CD14-positive monocyte (primary cell): ENCODE results near the gene SDC4. TPM values are rescaled to one million over a fixed set of nuclear protein-coding genes. Genes with fewer than 3 reads are reported as not detected.

ENCODE experiments used
- DNase-seq, 3 donors: peaks; one replicate each; pipeline ENCODE4 v3.0.0-alpha.2; 2011 to 2022
- H2AFZ ChIP-seq: 2 replicates; pipeline ENCODE4 v1.6.0; 2012; ENCODE audit warnings: mild to moderate bottlenecking, low read depth, low read length, inconsistent platforms; ENCODE audit not compliant: insufficient read depth, poor library complexity, severe bottlenecking
- H3K27ac ChIP-seq, 2 donors: 1 replicate in 1 of 2; 2 replicates in 1 of 2; pipeline ENCODE4 v1.5.1; 2012 to 2013; ENCODE audit warnings: low read length in 2 of 2, control low read depth in 1 of 2, inconsistent platforms in 1 of 2, low read depth in 1 of 2, mild to moderate bottlenecking in 1 of 2
- H3K27me3 ChIP-seq, 2 donors: one replicate each; pipeline versions ENCODE4 v1.6.0 to v1.6.1; 2011 to 2013; ENCODE audit warnings: low read length in 2 of 2; ENCODE audit not compliant: control insufficient read depth in 2 of 2, insufficient read depth in 2 of 2
- H3K36me3 ChIP-seq, 2 donors: replicated peaks in 1 of 2; 1 replicate in 1 of 2; 2 replicates in 1 of 2; pipeline versions ENCODE4 v1.5.1 to v1.6.1; 2012 to 2013; ENCODE audit warnings: low read length in 2 of 2, control low read depth in 1 of 2, inconsistent platforms in 1 of 2, mild to moderate bottlenecking in 1 of 2; ENCODE audit not compliant: insufficient read depth in 2 of 2, control insufficient read depth in 1 of 2
- H3K4me1 ChIP-seq, 2 donors: 1 replicate in 1 of 2; 2 replicates in 1 of 2; pipeline versions ENCODE4 v1.5.1 to v1.6.1; 2012 to 2013; ENCODE audit warnings: low read length in 2 of 2, control low read depth in 1 of 2, inconsistent platforms in 1 of 2, mild to moderate bottlenecking in 1 of 2, moderate library complexity in 1 of 2; ENCODE audit not compliant: insufficient read depth in 2 of 2, control insufficient read depth in 1 of 2
- H3K4me2 ChIP-seq: replicated peaks from 2 replicates; pipeline ENCODE3; 2012; ENCODE audit warnings: low read length, moderate library complexity, mild to moderate bottlenecking; ENCODE audit not compliant: poor library complexity, severe bottlenecking; ENCODE audit errors: extremely low read depth
- H3K4me3 ChIP-seq, 3 experiments: fragments of 200-600 bp in 1 of 3; sonication (generic) in 1 of 3; replicated peaks in 1 of 3; 1 replicate in 2 of 3; 2 replicates in 1 of 3; pipeline ENCODE4 v1.5.1; 2011 to 2013; ENCODE audit warnings: low read length in 3 of 3, mild to moderate bottlenecking in 3 of 3, control low read depth in 2 of 3, low read depth in 2 of 3, inconsistent platforms in 1 of 3, moderate library complexity in 1 of 3
- H3K79me2 ChIP-seq: 2 replicates; pipeline ENCODE4 v1.6.0; 2012; ENCODE audit warnings: mild to moderate bottlenecking, control low read depth, inconsistent platforms, low read length, moderate library complexity; ENCODE audit not compliant: insufficient read depth
- H3K9ac ChIP-seq: 2 replicates; pipeline ENCODE4 v1.6.0; 2017; ENCODE audit warnings: low read length, mild to moderate bottlenecking; ENCODE audit not compliant: insufficient read depth, poor library complexity, severe bottlenecking
- H3K9me3 ChIP-seq, 2 donors: replicated peaks in 1 of 2; 1 replicate in 1 of 2; 2 replicates in 1 of 2; pipeline versions ENCODE4 v1.5.1 to v1.6.1; 2012 to 2013; ENCODE audit warnings: low read length in 2 of 2, control low read depth in 1 of 2; ENCODE audit not compliant: control insufficient read depth in 1 of 2, insufficient read depth in 1 of 2
- H4K20me1 ChIP-seq: 2 replicates; pipeline ENCODE4 v1.6.0; 2012; ENCODE audit warnings: mild to moderate bottlenecking, low read length, control low read depth, moderate library complexity; ENCODE audit not compliant: insufficient read depth
- H3K27ac Mint-ChIP-seq, 7 donors: one replicate each; pipeline ENCODE4 v1.8.0; 2020; ENCODE audit warnings: mild to moderate bottlenecking in 7 of 7, mixed read lengths in 7 of 7, moderate library complexity in 6 of 7, inconsistent platforms in 2 of 7
- H3K27me3 Mint-ChIP-seq, 3 donors: one replicate each; pipeline ENCODE4 v1.8.0; 2021 to 2022; ENCODE audit warnings: low read depth in 3 of 3, mild to moderate bottlenecking in 3 of 3, mixed read lengths in 3 of 3, moderate library complexity in 3 of 3, inconsistent platforms in 1 of 3
- H3K36me3 Mint-ChIP-seq, 2 donors: one replicate each; pipeline ENCODE4 v1.8.0; 2020; ENCODE audit warnings: mixed read lengths in 2 of 2, inconsistent platforms in 1 of 2, mild to moderate bottlenecking in 1 of 2
- H3K4me1 Mint-ChIP-seq: one replicate; pipeline ENCODE4 v1.8.0; 2020; ENCODE audit warnings: mild to moderate bottlenecking, mixed read lengths
- H3K4me3 Mint-ChIP-seq, 2 donors: one replicate each; pipeline ENCODE4 v1.8.0; 2020; ENCODE audit warnings: mild to moderate bottlenecking in 2 of 2, mixed read lengths in 2 of 2, moderate library complexity in 1 of 2
- H3K9me3 Mint-ChIP-seq, 7 donors: one replicate each; pipeline ENCODE4 v1.8.0; 2020 to 2022; ENCODE audit warnings: mixed read lengths in 7 of 7, mild to moderate bottlenecking in 6 of 7, moderate library complexity in 6 of 7, inconsistent platforms in 2 of 7
- WGBS: methylation state at CpG from one replicate; pipeline ENCODE4 v1.1.5; 2013; ENCODE audit warnings: missing lambda C conversion rate; ENCODE audit not compliant: insufficient coverage; 5-methylcytosine and 5-hydroxymethylcytosine counted together
- intact Hi-C, 2 donors: fragments of 100-400 bp; cut with micrococcal nuclease; formaldehyde crosslinking; loops; one replicate each; pipeline versions ENCODE4 v1.15.0 to v1.15.1; 2023
- polyA plus RNA-seq, 3 donors: library from polyadenylated mRNA; depleted of rRNA in 1 of 3; unstranded in 2 of 3; stranded (reverse) in 1 of 3; fragments of 300-500 nt in 2 of 3; fragments of >200 nt in 1 of 3; fragmentation: Illumina TruSeq in 2 of 3; gene quantifications; 1 replicate in 2 of 3; 2 replicates in 1 of 3; pipeline ENCODE4 v1.2.3, GENCODE V29; 2012 to 2021
- TF ChIP-seq, protein P1 (sequence below): fragments of 200-600 bp; IDR thresholded peaks from one replicate; pipeline ENCODE4 v1.8.0; 2022; ENCODE audit warnings: antibody characterized with exemption, mild to moderate bottlenecking

SDC4 gene
- polyA plus RNA-seq, 3 donors, result 1.6 to 5.1 (median 1.9) TPM

DNA sequence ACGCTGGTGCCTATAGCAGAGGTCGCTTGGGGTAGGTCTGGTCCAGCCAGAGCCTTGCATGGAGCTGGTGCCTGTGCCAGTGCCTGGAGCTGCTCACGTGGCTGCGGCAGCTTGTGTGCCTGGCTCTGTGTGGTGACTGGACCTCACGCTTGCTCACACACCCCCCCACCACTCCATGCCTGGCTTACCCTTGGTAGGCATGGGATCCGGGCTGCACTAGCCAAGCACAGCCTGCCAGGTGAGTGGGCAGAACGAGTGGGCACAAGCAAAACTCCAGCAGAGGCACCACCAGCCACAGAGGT is 46.8 kb upstream of the SDC4 start:
- Histone ChIP-seq H3K36me3 (no peaks in the 10 kb centered on the region), H3K27ac (no peak overlapping the region), H3K4me3 (no peak overlapping the region), H3K9me3 (peaks cover 3 to 8% of the 10 kb centered on the region in 2 donors), H3K27me3 (no peaks in the 10 kb centered on the region), H3K4me2 (no peak overlapping the region), H3K4me1 (no peaks in the 10 kb centered on the region), H3K79me2 (no peaks in the 10 kb centered on the region), H2AFZ (no peak overlapping the region), H4K20me1 (no peaks in the 10 kb centered on the region), H3K9ac (no peak overlapping the region)
- Mint-ChIP-seq H3K27me3 (peaks cover 0 to 8% (median 2%) of the 10 kb centered on the region in 3 donors), H3K4me1 (peaks cover 2% of the 10 kb centered on the region), H3K4me3 (no peak overlapping the region), H3K27ac (no peak overlapping the region), H3K9me3 (peaks cover 6 to 11% (median 8%) of the 10 kb centered on the region in 7 donors), H3K36me3 (no peaks in the 10 kb centered on the region)
- WGBS, result 96% methylated on average over 4 of the region's 7 CpGs
- intact Hi-C loops, result no loop called here
- TF ChIP-seq, protein P1, sequence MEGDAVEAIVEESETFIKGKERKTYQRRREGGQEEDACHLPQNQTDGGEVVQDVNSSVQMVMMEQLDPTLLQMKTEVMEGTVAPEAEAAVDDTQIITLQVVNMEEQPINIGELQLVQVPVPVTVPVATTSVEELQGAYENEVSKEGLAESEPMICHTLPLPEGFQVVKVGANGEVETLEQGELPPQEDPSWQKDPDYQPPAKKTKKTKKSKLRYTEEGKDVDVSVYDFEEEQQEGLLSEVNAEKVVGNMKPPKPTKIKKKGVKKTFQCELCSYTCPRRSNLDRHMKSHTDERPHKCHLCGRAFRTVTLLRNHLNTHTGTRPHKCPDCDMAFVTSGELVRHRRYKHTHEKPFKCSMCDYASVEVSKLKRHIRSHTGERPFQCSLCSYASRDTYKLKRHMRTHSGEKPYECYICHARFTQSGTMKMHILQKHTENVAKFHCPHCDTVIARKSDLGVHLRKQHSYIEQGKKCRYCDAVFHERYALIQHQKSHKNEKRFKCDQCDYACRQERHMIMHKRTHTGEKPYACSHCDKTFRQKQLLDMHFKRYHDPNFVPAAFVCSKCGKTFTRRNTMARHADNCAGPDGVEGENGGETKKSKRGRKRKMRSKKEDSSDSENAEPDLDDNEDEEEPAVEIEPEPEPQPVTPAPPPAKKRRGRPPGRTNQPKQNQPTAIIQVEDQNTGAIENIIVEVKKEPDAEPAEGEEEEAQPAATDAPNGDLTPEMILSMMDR, result no peak
- no peak for DNase-seq

DNA sequence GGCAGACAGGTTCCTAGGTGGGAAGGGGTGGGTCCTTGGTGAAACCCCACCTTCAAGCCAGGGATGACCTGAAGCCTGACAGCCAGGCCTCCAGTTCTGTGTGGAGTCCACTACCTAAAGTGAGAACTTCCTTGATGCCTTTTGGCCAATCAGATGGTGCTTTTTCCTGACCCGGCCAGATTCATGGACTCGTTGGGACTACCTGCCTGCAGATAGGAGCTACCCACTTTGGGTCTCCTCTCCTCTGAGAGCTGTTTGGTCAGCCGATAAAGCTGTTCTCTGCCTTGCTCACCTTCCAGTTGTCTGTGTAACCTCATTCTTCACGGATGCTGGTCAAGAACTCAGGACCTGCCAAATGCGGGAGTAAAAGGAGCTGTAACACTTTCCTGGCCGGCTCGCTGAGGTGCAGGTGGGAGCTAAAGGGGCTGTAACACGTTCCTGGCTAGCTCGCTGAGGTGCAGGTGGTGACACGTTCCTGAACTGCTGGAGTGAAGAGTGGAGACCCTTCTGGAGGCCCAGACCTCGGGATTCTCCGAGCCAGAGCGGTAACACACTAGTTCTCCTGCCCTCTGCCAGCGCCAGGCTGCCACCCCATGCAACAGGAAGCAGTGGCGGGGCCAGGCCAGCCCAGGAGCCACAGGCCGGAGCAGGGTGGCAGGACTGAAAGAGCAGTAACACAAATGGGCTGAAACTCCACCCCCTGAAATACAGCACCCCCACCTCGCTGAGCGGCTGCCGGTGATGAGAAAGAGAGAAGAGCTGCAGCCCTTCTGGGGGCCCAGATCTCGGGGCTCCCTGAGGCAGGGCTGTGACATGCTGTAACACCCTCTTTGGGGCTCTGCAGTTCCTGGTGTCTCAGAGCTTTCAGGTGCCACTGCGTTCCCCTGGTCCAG is 46.2 kb upstream of the SDC4 start:
- Histone ChIP-seq H4K20me1 (no peaks in the 10 kb centered on the region), H3K9ac (no peak overlapping the region), H2AFZ (no peak overlapping the region), H3K9me3 (peaks cover 1 to 2% of the 10 kb centered on the region in 2 donors), H3K4me1 (no peaks in the 10 kb centered on the region), H3K27ac (no peak overlapping the region), H3K4me3 (no peak overlapping the region), H3K27me3 (no peaks in the 10 kb centered on the region), H3K4me2 (no peak overlapping the region), H3K36me3 (no peaks in the 10 kb centered on the region), H3K79me2 (no peaks in the 10 kb centered on the region)
- Mint-ChIP-seq H3K9me3 (peaks cover 2 to 5% (median 3%) of the 10 kb centered on the region in 7 donors), H3K36me3 (no peaks in the 10 kb centered on the region), H3K4me1 (peaks cover 2% of the 10 kb centered on the region), H3K27ac (no peak overlapping the region), H3K27me3 (peaks cover 0 to 10% (median 2%) of the 10 kb centered on the region in 3 donors), H3K4me3 (no peak overlapping the region)
- DNase-seq, result no peak
- intact Hi-C loops, result no loop called here
- 88% methylated on average over 17 of the region's 21 CpGs for WGBS
- TF ChIP-seq, protein P1, result no peak
